GM12878 (cell line): ENCODE results near the gene AKTIP. TPM values are rescaled to one million over a fixed set of nuclear protein-coding genes. Genes with fewer than 3 reads are reported as not detected.

Experiments used
- ATAC-seq: fragments of 200-7000 bp; cut with Tn5 transposase; 3 replicates; pipeline ENCODE4 v1.9.1; 2020; ENCODE audit warnings: mild to moderate bottlenecking, moderate library complexity
- BruUV-seq: library from RNA; stranded (reverse); fragments of 400-500 nt; replicated peaks from 2 replicates; lab custom pipeline; 2021; lab: Mats Ljungman, UMichigan
- CTCF ChIA-PET: fragments of 300-600 bp; sonication (Branson Sonifier 250); formaldehyde crosslinking; extraction: SDS; loops from one replicate; lab custom pipeline; 2021; ENCODE audit warnings: inconsistent platforms; lab: Yijun Ruan, JAX
- POLR2A ChIA-PET: fragments of 350-600 bp; formaldehyde crosslinking; extraction: SDS; loops from one replicate; lab custom pipeline; 2021; ENCODE audit warnings: inconsistent platforms; lab: Charles Lee
- RAD21 ChIA-PET: fragments of 300-600 bp; sonication (Branson Sonifier 250); formaldehyde crosslinking; loops from one replicate; lab custom pipeline; 2023; ENCODE audit warnings: antibody characterized with exemption; ENCODE audit not compliant: unreplicated experiment; lab: Charles Lee
- SMC1A ChIA-PET: fragments of 300-600 bp; sonication (Branson Sonifier 250); formaldehyde crosslinking; loops from one replicate; lab custom pipeline; 2023; ENCODE audit not compliant: unreplicated experiment, uncharacterized antibody; lab: Charles Lee
- DNase-seq: peaks from one replicate; pipeline ENCODE4 v3.0.0-alpha.2; 2011; ENCODE audit warnings: low read depth, low spot score
- FAIRE-seq: peaks from 3 replicates; lab custom pipeline; 2011; peaks lifted over from hg19 to GRCh38; lab: Jason Lieb, UNC
- H2AFZ ChIP-seq: 2 replicates; pipeline ENCODE4 v1.6.0; 2011; ENCODE audit warnings: low read depth, low read length, control low read depth; ENCODE audit not compliant: control insufficient read depth
- H3K27ac ChIP-seq: 2 replicates; pipeline ENCODE4 v1.5.1; 2011; ENCODE audit warnings: control low read depth; ENCODE audit not compliant: control insufficient read depth, insufficient read depth
- H3K27me3 ChIP-seq, 2 experiments: replicated peaks in 1 of 2; 2 replicates each; pipeline versions ENCODE4 v1.6.0 to v1.6.1; 2011; ENCODE audit warnings: low read length in 1 of 2; ENCODE audit not compliant: control insufficient read depth in 2 of 2, insufficient read depth in 2 of 2
- H3K36me3 ChIP-seq, 2 experiments: 2 replicates each; pipeline ENCODE4 v1.5.1; 2011; ENCODE audit warnings: low read length in 1 of 2; ENCODE audit not compliant: control insufficient read depth in 2 of 2, insufficient read depth in 2 of 2
- H3K4me1 ChIP-seq: 2 replicates; pipeline ENCODE4 v1.6.1; 2011; ENCODE audit warnings: mild to moderate bottlenecking, low read length, moderate library complexity, mixed read lengths; ENCODE audit not compliant: control insufficient read depth, insufficient read depth
- H3K4me2 ChIP-seq: 2 replicates; pipeline ENCODE4 v1.6.0; 2011; ENCODE audit warnings: control low read depth; ENCODE audit not compliant: control insufficient read depth, insufficient read depth
- H3K4me3 ChIP-seq: fragments of 200-600 bp; sonication (generic); 2 replicates; pipeline ENCODE4 v1.5.1; 2016
- H3K79me2 ChIP-seq: 2 replicates; pipeline ENCODE4 v1.6.0; 2011; ENCODE audit warnings: low read length; ENCODE audit not compliant: control insufficient read depth, insufficient read depth
- H3K9ac ChIP-seq: 2 replicates; pipeline ENCODE4 v1.8.0; 2011; ENCODE audit warnings: low read length, control low read depth, mixed read lengths; ENCODE audit not compliant: control insufficient read depth, insufficient read depth
- H3K9me3 ChIP-seq: replicated peaks from 3 replicates; pipeline ENCODE4 v1.5.1; 2011; ENCODE audit warnings: mild to moderate bottlenecking, low read length; ENCODE audit not compliant: control insufficient read depth, insufficient read depth
- H4K20me1 ChIP-seq: 2 replicates; pipeline ENCODE4 v1.6.0; 2011; ENCODE audit not compliant: control insufficient read depth, insufficient read depth
- BACH1 ChIP-seq: fragments of 450-650 bp; IDR thresholded peaks from 2 replicates; pipeline ENCODE4 v1.6.1; 2017; ENCODE audit warnings: mild to moderate bottlenecking, borderline replicate concordance
- CHD4 ChIP-seq: fragments of 200-600 bp; sonication (generic); IDR thresholded peaks from 2 replicates; pipeline ENCODE4 v1.6.1; 2016; ENCODE audit warnings: mild to moderate bottlenecking
- ESRRA ChIP-seq: IDR thresholded peaks from 2 replicates; pipeline ENCODE4 v1.6.1; 2012; ENCODE audit warnings: mild to moderate bottlenecking, low read length, improper control_type of control experiment
- FOS ChIP-seq: IDR thresholded peaks from 3 replicates; pipeline ENCODE4 v1.6.1; 2011; ENCODE audit warnings: borderline replicate concordance; ENCODE audit not compliant: insufficient read length; ENCODE audit errors: extremely low read depth
- IKZF2 ChIP-seq, 2 experiments: fragments of 450-650 bp; IDR thresholded peaks; 2 replicates each; pipeline ENCODE4 v1.6.1; 2017; ENCODE audit warnings: mild to moderate bottlenecking in 2 of 2, moderate library complexity in 2 of 2
- MEF2B ChIP-seq: fragments of 450-650 bp; IDR thresholded peaks from 2 replicates; pipeline ENCODE4 v1.6.1; 2018; ENCODE audit warnings: mild to moderate bottlenecking, moderate library complexity; ENCODE audit not compliant: partially characterized antibody, poor library complexity, severe bottlenecking
- PML ChIP-seq: IDR thresholded peaks from 2 replicates; pipeline ENCODE4 v1.6.1; 2012; ENCODE audit warnings: low read length, inconsistent platforms
- SREBF1 ChIP-seq: IDR thresholded peaks from 2 replicates; pipeline ENCODE4 v1.6.1; 2012; ENCODE audit warnings: mild to moderate bottlenecking, low read length
- STAT1 ChIP-seq: fragments of 450-650 bp; conservative IDR thresholded peaks from 2 replicates; pipeline ENCODE4 v1.6.1; 2014; ENCODE audit warnings: antibody characterized with exemption, mild to moderate bottlenecking
- WGBS: methylation state at CpG from one replicate; pipeline ENCODE4 v1.1.6; 2016; ENCODE audit warnings: low lambda C conversion rate; ENCODE audit not compliant: insufficient replicate concordance, insufficient coverage; ENCODE audit errors: missing lambda C conversion rate; 5-methylcytosine and 5-hydroxymethylcytosine counted together
- in situ Hi-C: fragments of 300-500 bp; cut with MboI; formaldehyde crosslinking; loops from 9 replicates; pipeline ENCODE4 v1.14.3; 2018; ENCODE audit warnings: mixed read lengths
- intact Hi-C: fragments of 100-400 bp; cut with micrococcal nuclease; formaldehyde crosslinking; loops from one replicate; pipeline ENCODE4 v1.14.2; 2022; ENCODE audit not compliant: unreplicated experiment
- polyA plus RNA-seq, 11 experiments: library from polyadenylated mRNA; depleted of rRNA in 4 of 11; unstranded in 6 of 11; stranded (reverse) in 5 of 11; fragments of >200 nt; fragmentation: Nextera tagmentation in 4 of 11; fragmentation: Illumina TruSeq in 1 of 11; extraction: Ambion mirVana in 4 of 11; extraction: Trizol in 1 of 11; gene quantifications; 1 replicate in 1 of 11; 2 replicates in 10 of 11; pipeline versions ENCODE4 v1.2.1 to v1.2.3, GENCODE V29; 2011 to 2016; ENCODE audit warnings: inconsistent platforms in 2 of 11, missing spikeins in 2 of 11, low read depth in 1 of 11
- total RNA-seq, 4 experiments: library from RNA; depleted of rRNA in 3 of 4; stranded (reverse); fragments of >200 nt in 3 of 4; fragmentation: Illumina TruSeq in 1 of 4; extraction: Trizol in 1 of 4; gene quantifications; 2 replicates each; pipeline versions ENCODE4 v1.2.1 to v1.2.3, GENCODE V29; 2013 to 2021
- TF ChIP-seq, protein P1 (sequence below): fragments of 450-650 bp; IDR thresholded peaks from 2 replicates; pipeline ENCODE4 v1.6.1; 2017; ENCODE audit warnings: mild to moderate bottlenecking
- TF ChIP-seq, protein P2 (sequence below), 3 experiments: IDR thresholded peaks in 2 of 3; conservative IDR thresholded peaks in 1 of 3; 2 replicates each; pipeline ENCODE4 v1.5.1; 2011; ENCODE audit warnings: low read depth in 3 of 3, low read length in 3 of 3, mild to moderate bottlenecking in 3 of 3, control low read depth in 2 of 3, moderate library complexity in 2 of 3, inconsistent platforms in 1 of 3, mixed read lengths in 1 of 3; ENCODE audit not compliant: control insufficient read depth in 2 of 3, insufficient read depth in 1 of 3; ENCODE audit errors: extremely low read depth in 1 of 3
- TF ChIP-seq, protein P3 (sequence below): fragments of 450-650 bp; IDR thresholded peaks from 2 replicates; pipeline ENCODE4 v1.6.1; 2017; ENCODE audit warnings: mild to moderate bottlenecking, moderate library complexity

AKTIP gene
- total and polyA plus RNA-seq, 10 of the 15 experiments (the other 5 are each of a cell fraction or from before 2014, with no cell fraction given), result 11.4 to 22.9 (median 13.6) TPM

DNA sequence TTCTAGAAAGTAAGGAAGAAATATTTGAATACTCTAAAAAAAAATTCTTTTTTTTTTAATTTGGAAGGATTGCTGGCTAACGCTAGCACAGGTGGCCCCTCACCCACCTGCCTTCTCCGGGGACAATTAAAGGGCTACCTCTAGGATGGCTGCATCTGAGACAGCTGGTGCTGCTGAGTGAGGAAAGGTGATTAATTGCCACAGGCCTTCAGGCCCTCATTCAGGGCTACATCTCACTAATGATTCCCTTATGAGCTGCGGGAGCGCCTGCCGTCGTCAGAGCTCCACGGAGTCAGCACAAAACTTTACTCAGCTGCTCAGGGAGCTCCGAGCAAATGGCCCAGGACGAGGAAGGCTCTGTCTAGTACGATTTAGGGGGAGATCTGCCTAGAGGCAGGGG lies 27.0 kb upstream of the AKTIP start (continued):
- TF ChIP-seq IKZF2 (IDR thresholded peaks at IDR 0.05) (no peak), FOS (no peak), ESRRA (no peak), STAT1 (no peak)
- TF ChIP-seq, protein P1, sequence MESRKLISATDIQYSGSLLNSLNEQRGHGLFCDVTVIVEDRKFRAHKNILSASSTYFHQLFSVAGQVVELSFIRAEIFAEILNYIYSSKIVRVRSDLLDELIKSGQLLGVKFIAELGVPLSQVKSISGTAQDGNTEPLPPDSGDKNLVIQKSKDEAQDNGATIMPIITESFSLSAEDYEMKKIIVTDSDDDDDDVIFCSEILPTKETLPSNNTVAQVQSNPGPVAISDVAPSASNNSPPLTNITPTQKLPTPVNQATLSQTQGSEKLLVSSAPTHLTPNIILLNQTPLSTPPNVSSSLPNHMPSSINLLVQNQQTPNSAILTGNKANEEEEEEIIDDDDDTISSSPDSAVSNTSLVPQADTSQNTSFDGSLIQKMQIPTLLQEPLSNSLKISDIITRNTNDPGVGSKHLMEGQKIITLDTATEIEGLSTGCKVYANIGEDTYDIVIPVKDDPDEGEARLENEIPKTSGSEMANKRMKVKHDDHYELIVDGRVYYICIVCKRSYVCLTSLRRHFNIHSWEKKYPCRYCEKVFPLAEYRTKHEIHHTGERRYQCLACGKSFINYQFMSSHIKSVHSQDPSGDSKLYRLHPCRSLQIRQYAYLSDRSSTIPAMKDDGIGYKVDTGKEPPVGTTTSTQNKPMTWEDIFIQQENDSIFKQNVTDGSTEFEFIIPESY, result no peak

DNA sequence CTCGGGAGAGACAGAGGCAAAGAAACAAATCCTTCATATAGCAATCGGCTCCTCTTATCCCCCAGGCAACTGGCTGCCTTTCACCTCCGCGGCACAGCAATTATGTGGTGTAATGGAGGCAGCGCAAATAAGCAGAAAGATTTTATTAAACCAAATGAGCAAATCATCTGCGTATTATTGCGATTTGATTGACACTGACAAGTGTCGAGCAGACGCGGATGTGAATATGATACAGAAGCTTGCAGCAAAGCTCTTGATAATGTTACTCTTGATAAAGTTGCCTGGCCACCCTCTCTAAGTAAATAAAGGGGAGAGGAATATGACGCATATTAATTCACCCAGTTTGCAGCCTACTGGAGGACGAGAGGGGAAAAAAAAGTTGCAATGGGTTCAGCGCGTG lies 26.5 kb upstream of the AKTIP start:
- BruUV-seq, result no TSS peak
- in situ Hi-C loops, result no loop called here
- no peak for FAIRE-seq

More for the DNA sequence above, 26.5 kb upstream of the AKTIP start:
- ChIA-PET SMC1A (interaction anchor here (1.1 to 2.1 kb wide), 2 partner anchors 11 to 25 kb away, joined by 3 to 6 read pairs; no protein-coding TSS in a partner anchor), RAD21 (interaction anchor here (2.2 kb wide), 1 partner anchor 11 kb away, joined by 6 read pairs; no protein-coding TSS in a partner anchor), POLR2A (no interaction called here), CTCF (interaction anchor here (0.6 to 0.9 kb wide), 2 partner anchors 19 to 20 kb away, joined by 3 read pairs; no protein-coding TSS in a partner anchor)
- DNase-seq (no peak), ATAC-seq (no peak)
- Histone ChIP-seq H3K79me2 (no peaks in the 10 kb centered on the region), H3K9ac (no peak overlapping the region), H3K4me3 (no peak overlapping the region), H3K9me3 (no peaks in the 10 kb centered on the region; the same call in 2 of the 3 replicates), H3K36me3 (no peaks in the 10 kb centered on the region), H4K20me1 (no peaks in the 10 kb centered on the region), H3K4me2 (no peak overlapping the region), H3K27ac (no peak overlapping the region), H2AFZ (no peak overlapping the region), H3K4me1 (peaks cover 6% of the 10 kb centered on the region), H3K27me3 (no peaks in the 10 kb centered on the region)
- 95% methylated on average over 14 of the region's 14 CpGs for WGBS
- intact Hi-C loops, result no loop called here
- TF ChIP-seq CHD4 (no peak), SREBF1 (no peak), PML (no peak), BACH1 (no peak), MEF2B (no peak), ESRRA (no peak)
- TF ChIP-seq, protein P2, sequence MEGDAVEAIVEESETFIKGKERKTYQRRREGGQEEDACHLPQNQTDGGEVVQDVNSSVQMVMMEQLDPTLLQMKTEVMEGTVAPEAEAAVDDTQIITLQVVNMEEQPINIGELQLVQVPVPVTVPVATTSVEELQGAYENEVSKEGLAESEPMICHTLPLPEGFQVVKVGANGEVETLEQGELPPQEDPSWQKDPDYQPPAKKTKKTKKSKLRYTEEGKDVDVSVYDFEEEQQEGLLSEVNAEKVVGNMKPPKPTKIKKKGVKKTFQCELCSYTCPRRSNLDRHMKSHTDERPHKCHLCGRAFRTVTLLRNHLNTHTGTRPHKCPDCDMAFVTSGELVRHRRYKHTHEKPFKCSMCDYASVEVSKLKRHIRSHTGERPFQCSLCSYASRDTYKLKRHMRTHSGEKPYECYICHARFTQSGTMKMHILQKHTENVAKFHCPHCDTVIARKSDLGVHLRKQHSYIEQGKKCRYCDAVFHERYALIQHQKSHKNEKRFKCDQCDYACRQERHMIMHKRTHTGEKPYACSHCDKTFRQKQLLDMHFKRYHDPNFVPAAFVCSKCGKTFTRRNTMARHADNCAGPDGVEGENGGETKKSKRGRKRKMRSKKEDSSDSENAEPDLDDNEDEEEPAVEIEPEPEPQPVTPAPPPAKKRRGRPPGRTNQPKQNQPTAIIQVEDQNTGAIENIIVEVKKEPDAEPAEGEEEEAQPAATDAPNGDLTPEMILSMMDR (IDR thresholded peaks at IDR 0.05 in 2 of 3, conservative IDR thresholded peaks at IDR 0.05 in 1 of 3; ENCODE audit: control insufficient read depth in 2 of 3, extremely low read depth in 1 of 3, insufficient read depth in 1 of 3, low read depth in 3 of 3, low read length in 3 of 3), result no peak
- TF ChIP-seq, protein P3, sequence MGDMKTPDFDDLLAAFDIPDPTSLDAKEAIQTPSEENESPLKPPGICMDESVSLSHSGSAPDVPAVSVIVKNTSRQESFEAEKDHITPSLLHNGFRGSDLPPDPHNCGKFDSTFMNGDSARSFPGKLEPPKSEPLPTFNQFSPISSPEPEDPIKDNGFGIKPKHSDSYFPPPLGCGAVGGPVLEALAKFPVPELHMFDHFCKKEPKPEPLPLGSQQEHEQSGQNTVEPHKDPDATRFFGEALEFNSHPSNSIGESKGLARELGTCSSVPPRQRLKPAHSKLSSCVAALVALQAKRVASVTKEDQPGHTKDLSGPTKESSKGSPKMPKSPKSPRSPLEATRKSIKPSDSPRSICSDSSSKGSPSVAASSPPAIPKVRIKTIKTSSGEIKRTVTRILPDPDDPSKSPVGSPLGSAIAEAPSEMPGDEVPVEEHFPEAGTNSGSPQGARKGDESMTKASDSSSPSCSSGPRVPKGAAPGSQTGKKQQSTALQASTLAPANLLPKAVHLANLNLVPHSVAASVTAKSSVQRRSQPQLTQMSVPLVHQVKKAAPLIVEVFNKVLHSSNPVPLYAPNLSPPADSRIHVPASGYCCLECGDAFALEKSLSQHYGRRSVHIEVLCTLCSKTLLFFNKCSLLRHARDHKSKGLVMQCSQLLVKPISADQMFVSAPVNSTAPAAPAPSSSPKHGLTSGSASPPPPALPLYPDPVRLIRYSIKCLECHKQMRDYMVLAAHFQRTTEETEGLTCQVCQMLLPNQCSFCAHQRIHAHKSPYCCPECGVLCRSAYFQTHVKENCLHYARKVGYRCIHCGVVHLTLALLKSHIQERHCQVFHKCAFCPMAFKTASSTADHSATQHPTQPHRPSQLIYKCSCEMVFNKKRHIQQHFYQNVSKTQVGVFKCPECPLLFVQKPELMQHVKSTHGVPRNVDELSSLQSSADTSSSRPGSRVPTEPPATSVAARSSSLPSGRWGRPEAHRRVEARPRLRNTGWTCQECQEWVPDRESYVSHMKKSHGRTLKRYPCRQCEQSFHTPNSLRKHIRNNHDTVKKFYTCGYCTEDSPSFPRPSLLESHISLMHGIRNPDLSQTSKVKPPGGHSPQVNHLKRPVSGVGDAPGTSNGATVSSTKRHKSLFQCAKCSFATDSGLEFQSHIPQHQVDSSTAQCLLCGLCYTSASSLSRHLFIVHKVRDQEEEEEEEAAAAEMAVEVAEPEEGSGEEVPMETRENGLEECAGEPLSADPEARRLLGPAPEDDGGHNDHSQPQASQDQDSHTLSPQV, result no peak
